Fibroblast of skin of left biceps (primary cell): ENCODE measurements around the gene MAGEB6.
"Not testable (repeated sequence)": the region's sequence is repeated elsewhere in the genome, so short reads cannot be mapped to it uniquely, and the experiment has no call there.

Experiments
- DNase-seq, 2 experiments: peaks; one replicate each; pipeline ENCODE4 v3.0.0-alpha.2; 2013; ENCODE audit warnings: low read depth in 2 of 2

Gene MAGEB6, protein sequence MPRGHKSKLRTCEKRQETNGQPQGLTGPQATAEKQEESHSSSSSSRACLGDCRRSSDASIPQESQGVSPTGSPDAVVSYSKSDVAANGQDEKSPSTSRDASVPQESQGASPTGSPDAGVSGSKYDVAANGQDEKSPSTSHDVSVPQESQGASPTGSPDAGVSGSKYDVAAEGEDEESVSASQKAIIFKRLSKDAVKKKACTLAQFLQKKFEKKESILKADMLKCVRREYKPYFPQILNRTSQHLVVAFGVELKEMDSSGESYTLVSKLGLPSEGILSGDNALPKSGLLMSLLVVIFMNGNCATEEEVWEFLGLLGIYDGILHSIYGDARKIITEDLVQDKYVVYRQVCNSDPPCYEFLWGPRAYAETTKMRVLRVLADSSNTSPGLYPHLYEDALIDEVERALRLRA

GRCh38 chrX:26192204-26192603, at the start of gene MAGEB6:
Gene MAGEB6 (plus strand): TSS chrX:26192440. CDS start chrX:26193847, 1,407 bp downstream.
- DNase-seq, result no peak

DNA sequence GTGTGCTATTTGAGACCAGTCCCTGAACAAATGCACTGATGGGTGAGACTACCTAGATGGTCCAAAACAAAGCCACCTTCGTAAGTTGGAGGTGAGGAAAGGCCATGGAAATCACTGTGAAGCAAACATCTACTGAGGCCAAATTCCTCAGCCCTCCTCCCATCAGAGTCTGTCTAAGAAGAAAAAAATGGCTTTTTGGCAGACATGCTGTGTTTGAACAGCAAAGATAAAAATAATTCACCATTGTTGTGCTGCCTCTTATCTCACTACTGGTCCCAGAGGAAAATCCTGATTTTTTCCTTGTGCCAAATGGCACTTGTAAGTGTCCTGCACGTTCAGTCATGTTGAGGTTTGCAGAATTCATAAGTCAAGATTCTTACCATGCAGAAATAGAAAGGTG, 46.2 kb upstream of the MAGEB6 start:
- DNase-seq, result no peak

DNA sequence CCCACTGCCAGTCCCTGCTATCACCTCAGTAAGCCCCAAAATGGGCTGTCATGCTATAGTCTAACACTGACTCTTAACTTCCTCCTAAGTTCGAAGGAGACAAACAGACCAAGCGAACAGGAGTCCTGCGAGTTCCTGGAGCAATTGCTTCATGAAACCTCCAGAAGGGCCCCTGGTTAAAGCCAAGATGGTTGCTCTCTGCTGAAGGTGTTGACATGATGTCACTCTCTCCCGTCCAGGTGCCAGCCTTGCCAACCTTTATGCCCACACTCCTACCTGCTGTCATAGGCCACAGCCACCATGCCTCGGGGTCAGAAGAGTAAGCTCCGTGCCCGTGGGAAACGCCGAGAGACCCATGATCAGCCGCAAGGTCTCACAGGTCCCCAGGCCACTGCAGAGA, 31.9 kb upstream of the MAGEB6 start, which contains the start of gene MAGEB6B:
MAGEB6B (plus strand) TSS at position 301 of the 400 bp plus-strand sequence; CDS start at position 301, 0 bp downstream.
- DNase-seq, result no peak

- no peak for DNase-seq
Measured at GRCh38 chrX:26203561-26203960, 11.3 kb downstream of the MAGEB6 start.

GRCh38 chrX:26204717-26205116, 12.5 kb downstream of the MAGEB6 start:
- DNase-seq, result not testable (repeated sequence)

GRCh38 chrX:26208012-26208411, 15.8 kb downstream of the MAGEB6 start:
- no peak for DNase-seq

DNA sequence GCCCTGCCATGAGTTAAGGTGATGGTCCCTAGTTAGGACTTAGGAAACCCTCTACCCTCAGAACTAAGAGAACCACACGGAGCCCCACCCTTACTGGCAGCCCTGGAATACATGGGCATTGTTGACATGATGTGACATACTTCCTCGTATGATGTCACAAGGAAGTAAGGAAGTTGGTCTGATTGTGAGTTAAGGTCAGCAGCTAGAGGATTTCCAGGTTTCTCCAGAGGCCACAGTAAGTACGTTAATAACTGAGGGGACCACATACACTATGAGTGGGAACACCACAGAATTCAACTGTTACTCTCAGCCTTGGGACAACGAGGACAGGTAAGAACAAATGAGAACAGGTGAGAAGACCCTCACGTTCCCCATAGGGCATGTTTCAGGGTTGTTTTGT, 23.6 kb downstream of the MAGEB6 start, which contains the start of gene MAGEB5:
MAGEB5 (plus strand) TSS at position 301 of the 400 bp plus-strand sequence. CDS start 1,133 bp downstream, outside the sequence.
- no peak for DNase-seq

DNA sequence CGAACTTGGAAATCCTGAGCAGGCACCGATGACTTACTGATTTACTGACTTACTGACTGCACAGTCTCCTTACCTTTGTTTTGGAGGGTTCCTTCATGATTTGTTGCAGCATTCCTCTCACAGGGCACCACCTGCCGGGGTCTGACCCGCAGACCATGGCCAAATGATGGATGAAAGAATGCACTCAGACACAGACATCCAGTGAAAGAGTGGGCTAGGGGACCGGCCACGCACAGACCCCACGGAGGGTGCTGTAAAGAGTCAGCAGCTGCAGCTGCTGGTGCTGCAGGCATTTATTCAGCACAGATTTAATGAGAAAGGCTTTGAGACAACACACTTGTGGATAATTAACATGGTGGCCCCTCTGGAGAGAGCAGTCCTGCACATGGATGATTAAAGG, 27.1 kb downstream of the MAGEB6 start:
- no peak for DNase-seq

DNA sequence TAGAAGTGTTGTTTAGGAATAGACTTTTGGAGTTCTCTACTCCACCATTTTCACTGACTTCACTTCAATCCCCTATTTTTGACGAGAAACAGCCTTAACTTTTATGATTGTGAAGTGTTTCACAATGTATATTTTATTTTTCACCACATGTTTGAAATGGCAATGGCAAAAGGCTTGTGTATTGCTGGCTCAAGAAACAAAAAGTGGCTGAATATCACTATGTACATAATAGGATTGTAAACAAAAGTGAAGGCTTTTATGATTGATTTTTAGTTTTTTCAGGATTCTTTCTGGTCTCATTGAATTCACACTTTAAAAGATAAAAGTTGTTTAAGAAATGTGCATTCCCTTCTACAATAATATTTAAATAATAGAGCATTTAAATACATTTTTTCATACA, 41.9 kb downstream of the MAGEB6 start:
- DNase-seq, result no peak
